OCI-LY3 (cell line): ENCODE results near the gene TTYH2.

Experiments
- CTCF ChIP-seq: fragments of 200-600, 300-600 bp; sonication (generic); IDR thresholded peaks from 2 replicates; pipeline ENCODE4 v1.5.1; 2014; ENCODE audit warnings: antibody characterized with exemption, low read length, low read depth
- EZH2phosphoT487 ChIP-seq: fragments of 200-600 bp; shearing (Covaris generic); IDR thresholded peaks from 2 replicates; pipeline ENCODE4 v1.6.1; 2018; ENCODE audit warnings: antibody characterized with exemption, mixed run types, low read depth

GRCh38 chr17:74297941-74298340 is 84.6 kb downstream of the TTYH2 start:
- no peak for TF ChIP-seq CTCF
- TF ChIP-seq EZH2phosphoT487 = no peak
